IMR-90 (cell line): ENCODE results near the gene UBE2L3. TPM values are rescaled to one million over a fixed set of nuclear protein-coding genes. Genes with fewer than 3 reads are reported as not detected.

ENCODE experiments used
- ATAC-seq: fragments of 200-7000 bp; cut with Tn5 transposase; 2 replicates; pipeline ENCODE4 v1.9.1; 2020; ENCODE audit warnings: low read depth, mild to moderate bottlenecking, moderate library complexity
- BruUV-seq: library from RNA; stranded (reverse); fragments of 400-500 nt; replicated peaks from 2 replicates; lab custom pipeline; 2021; lab: Mats Ljungman, UMichigan
- CTCF ChIA-PET: fragments of 300-600 bp; formaldehyde crosslinking; extraction: SDS; loops from one replicate; lab custom pipeline; 2021; ENCODE audit warnings: antibody characterized with exemption; lab: Yijun Ruan, JAX
- POLR2A ChIA-PET: fragments of 300-600 bp; sonication (Branson Sonifier 250); formaldehyde crosslinking; loops from one replicate; lab custom pipeline; 2022; ENCODE audit warnings: antibody characterized with exemption; ENCODE audit not compliant: unreplicated experiment; lab: Charles Lee
- DNase-seq: peaks from one replicate; pipeline ENCODE4 v3.0.0; 2013
- H2AFZ ChIP-seq: replicated peaks from 2 replicates; pipeline ENCODE3; 2013; ENCODE audit warnings: low read length, mild to moderate bottlenecking; ENCODE audit not compliant: poor library complexity
- H2AK5ac ChIP-seq: 2 replicates; pipeline ENCODE4 v1.6.1; 2013; ENCODE audit warnings: low read depth, low read length, inconsistent platforms
- H2AK9ac ChIP-seq: replicated peaks from 2 replicates; pipeline ENCODE3; 2013; ENCODE audit warnings: mild to moderate bottlenecking, low read depth, low read length, moderate library complexity; ENCODE audit not compliant: poor library complexity
- H2BK120ac ChIP-seq: 2 replicates; pipeline ENCODE4 v1.6.1; 2013; ENCODE audit warnings: low read depth, low read length, inconsistent platforms
- H2BK15ac ChIP-seq: 3 replicates; pipeline ENCODE4 v1.6.1; 2013; ENCODE audit warnings: low read depth, low read length, inconsistent platforms
- H2BK20ac ChIP-seq: 2 replicates; pipeline ENCODE4 v1.6.1; 2013; ENCODE audit warnings: low read depth, mild to moderate bottlenecking, inconsistent platforms, low read length, moderate library complexity
- H2BK5ac ChIP-seq: 2 replicates; pipeline ENCODE4 v1.6.1; 2013; ENCODE audit warnings: mild to moderate bottlenecking, low read depth, low read length, inconsistent platforms; ENCODE audit not compliant: poor library complexity, severe bottlenecking
- H3K14ac ChIP-seq: replicated peaks from 2 replicates; pipeline ENCODE4 v1.6.1; 2013; ENCODE audit warnings: low read depth, low read length, inconsistent platforms
- H3K18ac ChIP-seq: 2 replicates; pipeline ENCODE4 v1.6.1; 2013; ENCODE audit warnings: low read depth, low read length, control low read depth
- H3K23ac ChIP-seq: 2 replicates; pipeline ENCODE4 v1.6.1; 2013; ENCODE audit warnings: low read depth, low read length, inconsistent platforms
- H3K27ac ChIP-seq: 2 replicates; pipeline ENCODE4 v1.5.1; 2013; ENCODE audit warnings: mild to moderate bottlenecking, control low read depth, low read length; ENCODE audit not compliant: insufficient read depth
- H3K27me3 ChIP-seq: 2 replicates; pipeline ENCODE4 v1.6.1; 2013; ENCODE audit warnings: low read length; ENCODE audit not compliant: control insufficient read depth, insufficient read depth
- H3K36me3 ChIP-seq: 2 replicates; pipeline ENCODE4 v1.6.1; 2013; ENCODE audit warnings: low read length, mixed read lengths; ENCODE audit not compliant: control insufficient read depth, insufficient read depth
- H3K4ac ChIP-seq: 2 replicates; pipeline ENCODE4 v1.6.1; 2013; ENCODE audit warnings: low read depth, low read length, inconsistent platforms
- H3K4me1 ChIP-seq: 2 replicates; pipeline ENCODE4 v1.6.1; 2013; ENCODE audit warnings: low read length, mixed read lengths; ENCODE audit not compliant: control insufficient read depth, insufficient read depth
- H3K4me2 ChIP-seq: 2 replicates; pipeline ENCODE4 v1.6.1; 2013; ENCODE audit warnings: low read depth, mild to moderate bottlenecking, control low read depth, low read length, moderate library complexity
- H3K4me3 ChIP-seq: 2 replicates; pipeline ENCODE4 v1.5.1; 2013; ENCODE audit warnings: low read depth, mild to moderate bottlenecking, control low read depth, low read length, moderate library complexity; ENCODE audit not compliant: insufficient read depth
- H3K56ac ChIP-seq: 2 replicates; pipeline ENCODE4 v1.6.1; 2013; ENCODE audit warnings: low read length, inconsistent platforms; ENCODE audit not compliant: insufficient read depth; ENCODE audit errors: extremely low read depth
- H3K79me1 ChIP-seq, 2 experiments: 2 replicates each; pipeline ENCODE4 v1.6.1; 2013; ENCODE audit warnings: low read length in 2 of 2, inconsistent platforms in 1 of 2, low read depth in 1 of 2
- H3K9ac ChIP-seq: 2 replicates; pipeline ENCODE4 v1.6.1; 2013; ENCODE audit warnings: low read depth, low read length, control low read depth
- H3K9me1 ChIP-seq: 2 replicates; pipeline ENCODE4 v1.6.1; 2013; ENCODE audit warnings: low read length, inconsistent platforms; ENCODE audit not compliant: insufficient read depth
- H3K9me3 ChIP-seq: 2 replicates; pipeline ENCODE4 v1.6.1; 2013; ENCODE audit warnings: low read length; ENCODE audit not compliant: control insufficient read depth, insufficient read depth
- H4K20me1 ChIP-seq: 2 replicates; pipeline ENCODE4 v1.6.1; 2013; ENCODE audit warnings: low read length, inconsistent platforms; ENCODE audit not compliant: insufficient read depth
- H4K5ac ChIP-seq: 2 replicates; pipeline ENCODE4 v1.6.1; 2013; ENCODE audit warnings: mild to moderate bottlenecking, low read depth, low read length, control low read depth
- H4K8ac ChIP-seq, 2 experiments: 2 replicates each; pipeline ENCODE4 v1.6.1; 2013; ENCODE audit warnings: low read depth in 2 of 2, low read length in 2 of 2, control low read depth in 1 of 2, inconsistent platforms in 1 of 2
- H4K91ac ChIP-seq: 2 replicates; pipeline ENCODE4 v1.6.1; 2013; ENCODE audit warnings: low read depth, low read length, inconsistent platforms; ENCODE audit not compliant: insufficient read depth
- BHLHE40 ChIP-seq: fragments of 150-350 bp; IDR thresholded peaks from 2 replicates; pipeline ENCODE4 v1.6.1; 2016; ENCODE audit warnings: mild to moderate bottlenecking, low read depth, low read length
- CHD1 ChIP-seq: IDR thresholded peaks from 2 replicates; pipeline ENCODE4 v1.6.1; 2012; ENCODE audit warnings: low read depth, low read length, improper control_type of control experiment
- ELK1 ChIP-seq: fragments of 150-350 bp; IDR thresholded peaks from 2 replicates; pipeline ENCODE4 v1.6.1; 2016; ENCODE audit warnings: low read depth, mild to moderate bottlenecking, low read length, moderate library complexity, borderline replicate concordance
- FOS ChIP-seq: fragments of 150-350 bp; IDR thresholded peaks from 2 replicates; pipeline ENCODE4 v1.6.1; 2016; ENCODE audit warnings: low read depth, low read length
- MAFK ChIP-seq: IDR thresholded peaks from 2 replicates; pipeline ENCODE4 v1.6.1; 2012; ENCODE audit warnings: low read depth, low read length, improper control_type of control experiment
- MAZ ChIP-seq: IDR thresholded peaks from 2 replicates; pipeline ENCODE4 v1.6.1; 2012; ENCODE audit warnings: low read depth, mild to moderate bottlenecking, low read length, improper control_type of control experiment, moderate library complexity, borderline replicate concordance
- MXI1 ChIP-seq: IDR thresholded peaks from 2 replicates; pipeline ENCODE4 v1.6.1; 2012; ENCODE audit warnings: low read depth, mild to moderate bottlenecking, low read length, moderate library complexity, borderline replicate concordance
- NFE2L2 ChIP-seq: fragments of 150-350 bp; IDR thresholded peaks from 2 replicates; pipeline ENCODE4 v1.6.1; 2016; ENCODE audit warnings: low read depth, mild to moderate bottlenecking, low read length
- POLR2A ChIP-seq: IDR thresholded peaks from 2 replicates; pipeline ENCODE4 v1.6.1; 2012; ENCODE audit warnings: mild to moderate bottlenecking, low read depth, low read length
- RCOR1 ChIP-seq: IDR thresholded peaks from 2 replicates; pipeline ENCODE4 v1.6.1; 2012; ENCODE audit warnings: mild to moderate bottlenecking, low read length, improper control_type of control experiment; ENCODE audit not compliant: insufficient replicate concordance
- RFX5 ChIP-seq: IDR thresholded peaks from 2 replicates; pipeline ENCODE4 v1.8.0; 2012; ENCODE audit warnings: low read depth, mild to moderate bottlenecking, low read length, moderate library complexity
- SMC3 ChIP-seq: fragments of 150-350 bp; IDR thresholded peaks from 2 replicates; pipeline ENCODE4 v1.6.1; 2016; ENCODE audit warnings: low read depth, mild to moderate bottlenecking, antibody characterized with exemption, low read length, moderate library complexity
- WGBS, 2 experiments: methylation state at CpG; one replicate each; pipeline versions ENCODE4 v1.1.5 to v1.1.7; 2013; ENCODE audit warnings: missing lambda C conversion rate in 2 of 2; ENCODE audit not compliant: insufficient read length in 1 of 2; ENCODE audit errors: extremely low coverage in 2 of 2; 5-methylcytosine and 5-hydroxymethylcytosine counted together
- dilution Hi-C: fragments of 300-500 bp; cut with HindIII; formaldehyde crosslinking; loops from one replicate; pipeline ENCODE4 v1.14.3; 2018; ENCODE audit warnings: low sequenced_read_pairs; ENCODE audit not compliant: unreplicated experiment
- in situ Hi-C: fragments of 300-500 bp; cut with MboI; formaldehyde crosslinking; loops from 3 replicates; pipeline ENCODE4 v1.14.3; 2019; ENCODE audit warnings: low sequenced_read_pairs, inconsistent platforms, mixed read lengths
- intact Hi-C: fragments of 100-400 bp; cut with micrococcal nuclease; formaldehyde crosslinking; loops from 2 replicates; pipeline ENCODE4 v1.10.0; 2022
- polyA plus RNA-seq, 3 experiments: library from polyadenylated mRNA; depleted of rRNA; stranded (reverse); fragments of >200 nt; gene quantifications; 2 replicates each; pipeline ENCODE4 v1.2.3, GENCODE V29; 2012; ENCODE audit warnings: low replicate concordance in 1 of 3
- total RNA-seq: library from RNA; depleted of rRNA; stranded (reverse); fragments of >200 nt; gene quantifications from 2 replicates; pipeline ENCODE4 v1.2.3, GENCODE V29; 2012
- TF ChIP-seq, protein P1 (sequence below): conservative IDR thresholded peaks from 2 replicates; pipeline ENCODE4 v1.5.1; 2012; ENCODE audit warnings: mild to moderate bottlenecking, low read depth, low read length, improper control_type of control experiment
- TF ChIP-seq, protein P2 (sequence below): fragments of 150-350 bp; IDR thresholded peaks from 2 replicates; pipeline ENCODE4 v1.6.1; 2017; ENCODE audit warnings: mild to moderate bottlenecking, antibody characterized with exemption, low read length, low read depth

UBE2L3 gene
- total and polyA plus RNA-seq, 2 of the 4 experiments (the other 2 are of a cell fraction) = 29.0 to 72.9 TPM

GRCh38 chr22:21634844-21635243, 67.3 kb downstream of the UBE2L3 start:
- H3K9ac ChIP-seq = no peak overlapping the region
- H4K20me1 ChIP-seq = no peaks in the 10 kb centered on the region; the same call in 1 of the 2 replicates
- H3K56ac ChIP-seq = no peak overlapping the region
- in situ Hi-C loops (no loop called here), intact Hi-C loops (no loop called here), dilution Hi-C loops (no loop called here)
- DNase-seq = no peak
- H3K9me1 ChIP-seq = no peaks in the 10 kb centered on the region
- TF ChIP-seq MAZ (no peak), POLR2A (no peak), MXI1 (no peak), FOS (no peak), BHLHE40 (no peak), MAFK (no peak), RCOR1 (no peak), RFX5 (no peak), NFE2L2 (no peak), CHD1 (no peak), ELK1 (no peak), SMC3 (no peak)
- TF ChIP-seq, protein P1, sequence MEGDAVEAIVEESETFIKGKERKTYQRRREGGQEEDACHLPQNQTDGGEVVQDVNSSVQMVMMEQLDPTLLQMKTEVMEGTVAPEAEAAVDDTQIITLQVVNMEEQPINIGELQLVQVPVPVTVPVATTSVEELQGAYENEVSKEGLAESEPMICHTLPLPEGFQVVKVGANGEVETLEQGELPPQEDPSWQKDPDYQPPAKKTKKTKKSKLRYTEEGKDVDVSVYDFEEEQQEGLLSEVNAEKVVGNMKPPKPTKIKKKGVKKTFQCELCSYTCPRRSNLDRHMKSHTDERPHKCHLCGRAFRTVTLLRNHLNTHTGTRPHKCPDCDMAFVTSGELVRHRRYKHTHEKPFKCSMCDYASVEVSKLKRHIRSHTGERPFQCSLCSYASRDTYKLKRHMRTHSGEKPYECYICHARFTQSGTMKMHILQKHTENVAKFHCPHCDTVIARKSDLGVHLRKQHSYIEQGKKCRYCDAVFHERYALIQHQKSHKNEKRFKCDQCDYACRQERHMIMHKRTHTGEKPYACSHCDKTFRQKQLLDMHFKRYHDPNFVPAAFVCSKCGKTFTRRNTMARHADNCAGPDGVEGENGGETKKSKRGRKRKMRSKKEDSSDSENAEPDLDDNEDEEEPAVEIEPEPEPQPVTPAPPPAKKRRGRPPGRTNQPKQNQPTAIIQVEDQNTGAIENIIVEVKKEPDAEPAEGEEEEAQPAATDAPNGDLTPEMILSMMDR = no peak
- TF ChIP-seq, protein P2, sequence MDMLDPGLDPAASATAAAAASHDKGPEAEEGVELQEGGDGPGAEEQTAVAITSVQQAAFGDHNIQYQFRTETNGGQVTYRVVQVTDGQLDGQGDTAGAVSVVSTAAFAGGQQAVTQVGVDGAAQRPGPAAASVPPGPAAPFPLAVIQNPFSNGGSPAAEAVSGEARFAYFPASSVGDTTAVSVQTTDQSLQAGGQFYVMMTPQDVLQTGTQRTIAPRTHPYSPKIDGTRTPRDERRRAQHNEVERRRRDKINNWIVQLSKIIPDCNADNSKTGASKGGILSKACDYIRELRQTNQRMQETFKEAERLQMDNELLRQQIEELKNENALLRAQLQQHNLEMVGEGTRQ = no peak
- no peak overlapping the region for H3K18ac ChIP-seq
- no peak overlapping the region for H3K23ac ChIP-seq
- no peak overlapping the region for H4K5ac ChIP-seq
- no peaks in the 10 kb centered on the region for H3K4me1 ChIP-seq
- no peak overlapping the region for H3K4ac ChIP-seq
- BruUV-seq = no TSS peak
- H2BK120ac ChIP-seq = no peak overlapping the region
- no peak overlapping the region for H4K8ac ChIP-seq
- H2BK5ac ChIP-seq = no peak overlapping the region
- no peak overlapping the region for H3K27ac ChIP-seq
- H3K4me3 ChIP-seq = no peak overlapping the region
- H4K91ac ChIP-seq = no peak overlapping the region
- no peak overlapping the region for H2AFZ ChIP-seq
- WGBS, 2 experiments = 56% methylated on average over 17 of the region's 19 CpGs; no CpG with 5 or more reads in 1 of the 2 experiments
- H3K27me3 ChIP-seq = no peaks in the 10 kb centered on the region
- H3K36me3 ChIP-seq = no peaks in the 10 kb centered on the region
- H3K14ac ChIP-seq = no peak overlapping the region
- H2BK20ac ChIP-seq = no peak overlapping the region
- no peak overlapping the region for H3K4me2 ChIP-seq
- POLR2A ChIA-PET = no interaction called here
- H3K79me1 ChIP-seq = peaks cover 0 to under 1% of the 10 kb centered on the region in 2 experiments; a peak in 1 of 4 replicates
- CTCF ChIA-PET = no interaction called here
- no peak overlapping the region for H2BK15ac ChIP-seq
- H2AK5ac ChIP-seq = no peak overlapping the region
- H2AK9ac ChIP-seq = no peak overlapping the region
- no peaks in the 10 kb centered on the region for H3K9me3 ChIP-seq
- ATAC-seq = no peak
